HG03060 (cell line): Measurements from ENCODE around the gene LSP1.
"Not testable (repeated sequence)": the region's sequence is repeated elsewhere in the genome, so short reads cannot be mapped to it uniquely, and the experiment has no call there.

Experiments
- ATAC-seq: cut with Tn5 transposase; IDR thresholded peaks from one replicate; pipeline ENCODE4 v1.9.1; 2021; ENCODE audit warnings: low read depth, moderate number of reproducible peaks; ENCODE audit not compliant: unreplicated experiment

LSP1 gene

DNA sequence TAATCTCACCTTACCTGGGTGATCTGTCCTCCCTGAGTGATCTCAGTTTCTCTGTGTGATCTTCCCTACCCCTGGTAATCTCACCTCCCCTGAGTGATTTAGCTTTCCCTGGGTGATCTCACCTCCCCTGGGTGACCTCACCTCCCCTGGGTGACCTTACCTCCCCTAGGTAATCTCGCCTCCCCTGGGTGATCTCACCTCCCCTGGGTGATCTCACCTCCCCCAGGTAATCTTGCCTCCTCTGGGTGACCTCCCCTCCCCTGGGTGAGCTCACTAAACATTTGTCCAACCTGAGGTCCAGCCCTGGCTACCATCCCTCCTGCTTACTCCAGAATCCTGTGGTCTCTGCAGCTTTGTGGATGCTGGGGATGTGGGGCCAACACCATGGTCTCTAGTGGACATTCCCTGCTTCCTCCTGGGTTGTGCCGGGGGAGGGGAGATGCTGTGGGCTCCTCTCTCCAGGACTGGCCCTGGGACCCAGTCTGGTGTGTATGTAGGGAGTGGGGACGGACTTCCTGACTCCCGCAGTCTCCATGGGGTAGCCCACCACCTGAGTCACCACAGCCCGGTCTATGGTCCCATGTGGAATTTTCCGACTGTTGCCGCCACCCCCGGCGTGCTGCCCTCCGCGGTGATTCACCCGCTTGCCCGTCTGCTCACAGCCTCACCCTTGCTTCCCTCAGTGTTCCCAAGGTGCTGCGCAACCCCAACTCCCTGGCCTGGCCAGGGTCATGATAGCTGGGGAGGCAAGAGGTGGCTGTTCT is 9.9 kb downstream of the LSP1 start:
- no peak for ATAC-seq

DNA sequence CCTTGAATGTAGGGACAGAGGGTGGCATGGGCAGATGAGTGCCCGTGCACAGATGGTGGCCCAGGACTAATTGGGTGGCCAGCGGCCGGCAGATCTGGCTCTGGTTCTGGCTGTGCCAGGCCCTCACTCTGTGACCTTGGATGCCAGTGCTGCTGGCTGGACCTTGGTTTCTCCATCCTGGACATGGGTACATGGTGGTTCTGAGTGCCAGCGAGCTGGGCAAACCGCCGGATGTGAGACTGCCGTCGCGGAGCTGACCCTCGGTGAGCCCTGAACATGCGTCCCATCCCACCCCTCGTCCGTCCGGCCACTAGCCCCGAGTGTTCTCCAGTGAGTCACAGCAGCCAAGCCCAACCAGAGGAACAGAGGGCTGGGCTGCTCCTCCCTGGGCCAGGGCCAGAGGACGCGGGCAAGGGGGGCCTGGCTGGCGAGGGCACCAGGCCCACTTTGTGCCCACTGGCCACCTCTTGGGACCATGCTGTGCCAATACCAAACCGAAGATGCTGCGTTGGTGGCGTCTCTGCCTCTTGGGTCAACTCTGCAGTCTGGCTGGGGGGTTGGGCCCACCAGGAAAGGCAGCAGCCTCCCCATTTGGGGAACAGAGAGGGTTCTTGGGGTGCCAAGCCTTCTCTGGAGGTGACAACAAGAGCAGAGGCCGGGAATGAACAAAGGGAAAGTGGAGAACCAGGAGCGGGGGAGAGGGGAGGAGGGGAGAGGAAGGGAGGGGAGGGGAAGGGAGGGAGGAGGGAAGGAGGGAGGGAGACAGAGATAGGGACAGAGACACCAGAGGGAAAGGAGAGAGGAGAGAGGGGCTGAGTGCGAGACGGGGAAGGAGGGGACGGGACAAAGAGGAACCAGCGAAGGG is 10.7 kb downstream of the LSP1 start:
- ATAC-seq: no peak

DNA sequence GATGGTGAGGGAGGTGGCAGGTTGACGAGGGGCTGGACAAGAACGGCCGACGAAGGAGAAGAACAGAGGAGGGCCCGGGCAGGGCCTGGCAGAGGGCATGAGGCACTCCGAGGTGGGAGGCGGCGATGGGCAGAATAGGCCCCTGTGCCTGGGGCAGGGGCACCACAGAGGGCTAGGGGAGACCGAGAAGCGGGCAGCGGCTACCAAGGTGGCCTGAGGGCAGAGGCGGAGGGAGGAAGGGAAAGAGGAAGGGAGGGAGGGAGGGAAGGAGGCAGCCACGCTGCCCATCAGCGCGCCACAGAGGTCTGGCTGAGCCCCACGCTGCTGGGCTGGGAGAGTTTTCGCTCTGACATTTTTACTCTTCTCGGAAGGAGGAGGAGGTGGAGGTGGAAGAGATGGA is 11.3 kb downstream of the LSP1 start:
- ATAC-seq: no peak

DNA sequence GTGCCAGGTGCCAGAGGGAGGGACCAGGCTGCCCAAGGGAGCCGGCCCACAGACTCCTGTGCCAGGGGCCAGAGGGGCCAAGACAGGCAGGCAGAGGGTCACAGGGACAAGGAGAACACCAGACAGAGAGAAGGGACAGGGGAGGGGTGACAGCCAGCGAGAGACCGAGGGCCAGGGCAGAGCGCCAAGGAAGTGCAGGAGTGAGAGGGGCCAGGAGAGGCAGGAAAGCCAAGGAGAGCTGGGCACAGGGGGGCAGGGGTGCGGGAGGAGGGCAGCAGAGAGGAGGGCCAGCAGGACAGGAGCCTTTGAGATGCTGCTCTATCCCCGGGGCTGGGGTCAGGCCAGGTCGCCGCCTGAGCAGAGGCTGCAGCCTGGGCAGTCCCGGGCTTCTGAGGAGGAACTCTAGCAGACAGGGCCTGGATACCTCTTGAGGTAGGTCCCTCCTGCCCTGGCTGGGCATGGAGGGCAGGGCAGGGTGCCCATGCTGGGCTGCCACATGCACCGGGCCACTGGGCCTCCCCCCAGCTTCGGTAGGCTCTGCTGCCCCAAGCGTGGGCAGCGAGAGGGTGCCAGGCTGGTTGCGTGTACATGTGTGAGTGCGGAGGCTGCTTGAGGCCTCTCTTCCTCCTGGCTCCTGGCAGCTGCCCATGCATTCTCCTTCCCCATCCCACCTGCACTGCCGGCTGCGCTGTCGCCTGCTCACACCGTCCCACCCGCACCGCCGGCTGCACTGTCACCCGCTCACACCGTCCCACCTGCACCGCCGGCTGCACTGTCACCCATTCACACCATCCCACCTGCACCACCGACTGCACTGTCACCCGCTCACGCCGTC is 12.2 kb downstream of the LSP1 start:
- no peak for ATAC-seq

DNA sequence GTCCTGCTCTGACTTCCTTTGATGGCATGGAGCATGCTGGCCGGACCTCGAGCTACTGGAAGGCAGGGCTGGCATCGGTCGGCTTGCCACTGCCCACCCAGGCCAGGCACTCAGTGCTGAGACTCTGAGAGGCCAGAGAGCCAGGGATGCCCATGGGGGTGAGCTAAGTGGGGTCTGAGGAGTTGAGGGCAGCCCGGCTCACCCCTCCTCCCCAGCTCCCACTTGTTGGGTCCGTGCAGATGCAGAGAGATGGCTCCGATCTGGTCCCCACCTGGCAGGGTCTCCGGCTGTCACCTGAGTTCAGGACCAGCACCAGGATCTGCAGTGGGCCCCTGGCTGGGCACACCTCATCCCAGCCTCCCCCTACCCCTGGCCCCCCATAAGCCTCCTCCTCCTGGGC is 13.3 kb downstream of the LSP1 start:
- no peak for ATAC-seq

DNA sequence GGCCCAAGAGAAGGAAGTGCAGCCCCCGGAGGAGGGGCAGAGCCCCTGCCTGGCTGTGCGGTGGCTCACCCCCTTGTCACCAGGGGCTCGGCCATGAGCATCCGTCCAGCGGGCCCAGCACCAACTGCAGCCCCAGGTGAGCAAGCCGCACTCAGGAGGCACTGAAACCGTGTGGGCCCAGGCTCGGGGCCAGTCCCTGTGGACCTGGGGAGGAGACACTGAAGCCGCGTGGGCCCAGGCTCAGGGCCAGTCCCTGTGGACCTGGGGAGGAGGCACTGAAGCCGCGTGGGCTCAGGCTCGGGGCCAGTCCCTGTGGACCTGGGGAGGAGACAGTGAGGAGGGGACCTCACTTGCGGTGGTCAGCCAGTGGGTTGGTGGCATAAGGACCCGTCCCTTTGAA is 13.9 kb downstream of the LSP1 start:
- no peak for ATAC-seq

DNA sequence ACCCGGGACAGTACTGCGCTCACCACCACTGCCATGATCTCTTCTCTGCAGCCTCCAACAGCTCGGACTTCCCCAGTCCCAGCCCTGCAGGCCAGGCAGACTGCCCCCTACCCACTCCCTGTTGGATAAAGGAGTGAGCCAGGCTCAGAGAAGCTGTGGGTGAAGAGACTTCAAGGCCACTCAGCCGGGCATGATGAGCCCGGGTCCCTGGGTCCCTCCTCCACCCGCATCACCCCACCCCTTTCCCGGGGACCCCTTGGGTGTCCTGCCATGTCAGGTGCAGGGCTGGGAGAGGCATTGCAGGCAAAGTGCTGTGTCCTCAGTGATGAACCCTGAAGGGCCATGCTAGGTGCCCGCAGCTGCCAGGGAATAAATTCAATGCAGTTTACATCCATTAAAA is 14.5 kb downstream of the LSP1 start:
- no peak for ATAC-seq

DNA sequence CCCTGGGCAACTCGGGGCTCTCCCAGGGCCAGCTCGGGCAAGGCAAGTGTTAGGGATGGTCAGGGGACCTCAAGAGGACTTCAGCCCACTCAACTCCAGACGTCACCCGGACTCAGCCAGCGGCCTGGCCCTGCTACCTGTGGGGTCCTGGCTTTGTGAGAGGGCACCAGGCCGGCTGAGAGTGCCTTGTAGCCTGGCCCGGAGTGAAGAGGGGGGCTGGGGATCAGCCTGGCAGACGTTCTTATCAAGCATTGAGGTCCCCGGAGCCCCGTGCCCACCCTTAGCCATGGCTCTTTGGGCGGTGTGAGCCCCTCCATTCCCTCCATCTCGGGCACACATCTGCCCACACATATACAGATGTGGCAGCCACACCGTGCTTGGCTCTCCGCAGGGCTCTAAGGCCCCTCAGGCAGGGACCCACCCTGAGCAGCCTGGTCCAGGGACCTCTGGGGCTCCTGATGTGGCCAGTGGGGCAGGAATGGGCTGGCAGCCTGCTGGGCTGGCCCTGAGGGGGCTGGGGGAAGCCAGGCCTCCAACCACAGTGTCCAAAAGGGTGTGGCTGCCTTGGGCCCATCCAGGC is 15.3 kb downstream of the LSP1 start:
- ATAC-seq: no peak

DNA sequence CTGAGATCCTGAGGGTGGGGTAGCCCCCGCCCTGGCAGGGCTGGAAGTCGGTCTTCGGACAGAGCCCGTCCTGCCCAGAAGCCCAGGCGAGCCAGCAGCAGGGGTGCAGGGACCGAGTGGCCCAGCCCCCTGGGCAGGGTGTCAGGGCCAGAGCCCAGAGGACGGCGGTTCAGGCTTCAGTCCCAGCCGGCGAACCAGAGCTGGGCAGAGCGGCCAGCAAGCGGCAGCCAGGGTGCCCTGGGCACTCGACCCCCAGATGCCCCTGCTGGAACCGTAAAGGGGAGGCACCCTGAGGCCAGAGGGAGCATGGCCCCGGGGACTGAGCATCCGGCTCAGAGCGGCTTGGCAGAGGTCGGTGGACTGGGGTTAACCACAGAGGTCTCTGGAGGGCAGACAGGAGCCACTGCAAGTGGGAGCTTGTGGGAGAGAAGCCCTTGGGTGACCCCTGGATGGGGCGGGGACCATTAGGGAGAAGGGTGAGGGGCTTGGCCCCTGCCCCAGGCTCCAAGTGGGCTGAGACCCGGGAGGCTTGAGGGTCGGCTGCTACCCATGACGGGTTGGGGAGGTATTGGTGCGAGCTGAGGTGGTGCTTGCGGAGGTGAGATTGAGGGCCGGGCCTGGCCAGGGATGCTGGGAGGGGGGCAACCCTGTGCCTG is 15.9 kb downstream of the LSP1 start:
- ATAC-seq: no peak

DNA sequence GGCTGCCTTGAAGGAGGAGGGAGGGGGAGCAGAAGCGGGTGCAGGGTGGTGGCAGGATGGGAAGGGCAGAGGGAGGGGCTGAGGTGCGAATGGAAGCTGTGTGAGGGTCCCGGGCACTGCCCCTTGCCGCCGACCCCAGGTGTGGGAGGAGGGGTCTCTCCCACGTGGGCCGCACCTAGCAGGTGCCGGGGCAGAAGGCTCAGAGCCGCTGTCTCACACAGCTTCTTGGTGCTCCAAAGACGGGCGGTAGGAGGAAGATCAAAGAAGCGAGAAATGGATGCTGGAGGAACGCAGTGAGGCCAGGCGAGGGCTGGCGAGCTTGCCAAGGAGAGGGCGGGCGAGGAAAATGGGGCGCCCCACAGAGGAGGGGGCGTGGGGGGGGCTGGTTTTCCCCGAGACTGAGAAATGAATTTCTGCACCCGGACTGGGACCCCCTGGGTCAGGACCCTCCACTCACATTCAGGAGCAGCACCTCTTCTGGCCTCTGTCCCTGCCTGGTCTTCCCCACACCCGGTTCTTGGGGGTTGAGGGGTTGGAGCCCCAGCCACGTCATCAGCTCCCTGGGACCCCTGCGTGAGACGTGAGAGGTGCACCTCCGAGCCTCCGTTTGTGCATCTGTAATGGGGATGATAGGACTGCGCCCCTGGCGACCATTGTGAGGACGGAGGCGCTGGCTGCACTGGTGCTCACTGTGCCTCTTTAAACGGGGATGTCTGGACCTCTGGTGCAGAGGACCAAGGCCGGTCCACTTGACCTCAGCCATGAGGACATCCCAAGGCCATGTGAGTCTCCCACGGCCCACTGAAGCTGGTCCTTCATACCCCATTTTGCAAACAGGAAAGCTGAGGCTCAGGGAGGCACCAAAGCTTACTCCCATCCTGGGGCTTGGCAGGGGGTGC is 16.8 kb downstream of the LSP1 start:
- no peak for ATAC-seq

DNA sequence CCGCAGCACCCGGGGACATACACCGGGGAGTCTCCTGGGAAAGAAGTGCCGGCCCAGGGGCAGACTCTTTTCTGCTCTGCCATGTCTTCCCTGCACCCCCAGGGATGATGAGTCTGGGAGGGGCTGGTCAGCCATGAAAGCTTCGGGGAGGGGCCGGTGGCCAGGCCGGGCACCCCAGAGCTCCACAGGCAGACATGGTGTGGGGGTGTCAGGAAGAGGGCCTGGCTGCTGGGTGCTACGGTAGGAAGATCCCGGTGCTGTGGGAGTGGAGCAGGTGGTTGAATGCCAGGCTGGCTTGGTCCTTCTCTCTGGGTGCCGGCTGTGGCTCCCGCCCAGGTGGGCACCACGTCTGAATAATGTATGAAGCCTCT is 17.4 kb downstream of the LSP1 start:
- ATAC-seq: no peak

DNA sequence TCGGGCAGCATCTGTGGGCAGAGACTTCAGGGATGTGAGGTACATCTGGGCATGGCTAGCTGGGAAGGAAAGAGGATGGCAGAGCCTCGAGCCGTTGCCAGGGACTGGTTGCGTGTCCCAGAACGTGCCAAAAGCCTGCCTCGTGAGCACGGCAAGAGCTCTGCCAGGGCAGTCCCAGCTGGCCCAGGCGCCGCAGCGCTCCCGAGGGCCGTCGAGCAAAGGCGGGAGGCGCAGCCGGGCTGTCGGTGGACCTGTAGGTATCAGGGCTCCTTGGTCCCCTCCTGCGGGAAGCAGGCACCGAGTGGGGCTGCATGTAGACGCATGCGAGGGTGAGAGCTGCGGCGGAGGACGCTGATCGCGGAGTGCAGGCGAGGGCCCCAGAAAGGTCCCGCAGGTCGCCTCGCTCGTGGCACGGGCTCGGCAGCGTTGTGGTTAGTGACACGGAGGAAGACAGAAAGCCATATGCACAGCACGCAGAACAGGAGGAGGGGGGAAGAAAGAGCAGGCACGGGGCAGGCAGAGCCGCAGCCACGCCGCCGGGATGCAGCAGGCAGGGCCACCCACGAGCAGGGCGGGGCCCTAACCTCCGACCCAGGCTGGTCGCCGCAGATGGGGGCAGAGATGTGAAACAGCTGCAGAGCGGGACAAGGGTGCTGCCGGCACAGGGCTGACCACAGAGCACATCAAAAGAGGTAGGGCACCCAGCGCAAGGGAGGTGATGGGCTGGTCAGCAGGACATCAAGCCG is 18.0 kb downstream of the LSP1 start:
- no peak for ATAC-seq

DNA sequence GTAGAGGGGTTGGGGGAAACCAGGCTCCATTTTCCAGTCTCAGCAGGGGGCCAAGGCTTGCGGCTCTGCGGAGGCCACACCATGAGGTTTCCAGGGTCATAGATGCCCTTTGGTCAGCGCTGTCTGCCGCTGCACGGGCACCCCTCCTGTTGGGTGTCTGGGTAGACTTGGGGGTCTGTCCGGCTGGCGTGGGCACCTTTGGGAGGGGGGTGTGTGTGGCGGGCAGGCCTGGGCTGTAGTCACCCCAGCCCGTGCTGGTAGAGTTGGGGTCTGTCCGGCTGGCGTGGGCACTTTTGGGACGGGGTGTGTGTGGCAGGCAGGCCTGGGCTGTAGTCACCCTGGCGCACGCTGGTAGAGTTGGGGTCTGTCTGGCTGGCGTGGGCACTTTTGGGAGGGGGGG is 18.6 kb downstream of the LSP1 start:
- no peak for ATAC-seq

DNA sequence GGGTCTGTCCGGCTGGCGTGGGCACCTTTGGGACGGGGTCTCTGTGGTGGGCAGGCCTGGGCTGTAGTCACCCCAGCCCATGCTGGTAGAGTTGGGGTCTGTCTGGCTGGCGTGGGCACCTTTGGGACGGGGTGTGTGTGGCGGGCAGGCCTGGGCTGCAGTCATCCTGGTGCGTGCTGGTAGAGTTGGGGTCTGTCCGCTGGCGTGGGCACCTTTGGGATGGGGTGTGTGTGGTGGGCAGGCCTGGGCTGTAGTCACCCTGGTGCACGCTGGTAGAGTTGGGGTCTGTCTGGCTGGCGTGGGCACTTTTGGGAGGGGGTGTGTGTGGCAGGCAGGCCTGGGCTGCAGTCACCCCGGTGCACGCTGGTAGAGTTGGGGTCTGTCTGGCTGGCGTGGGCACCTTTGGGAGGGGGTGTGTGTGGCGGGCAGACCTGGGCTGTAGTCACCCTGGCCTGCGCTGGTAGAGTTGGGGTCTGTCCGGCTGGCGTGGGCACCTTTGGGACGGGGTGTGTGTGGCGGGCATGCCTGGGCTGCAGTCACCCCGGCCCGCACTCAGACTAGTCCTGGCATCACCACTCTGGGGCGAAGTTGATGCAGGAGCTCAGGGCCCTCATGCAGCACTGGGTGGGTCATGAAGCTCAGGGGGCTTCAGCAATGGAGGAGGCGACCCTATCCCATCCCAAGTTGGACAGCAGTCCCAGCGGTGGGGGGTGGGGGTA is 19.5 kb downstream of the LSP1 start:
- ATAC-seq: no peak

DNA sequence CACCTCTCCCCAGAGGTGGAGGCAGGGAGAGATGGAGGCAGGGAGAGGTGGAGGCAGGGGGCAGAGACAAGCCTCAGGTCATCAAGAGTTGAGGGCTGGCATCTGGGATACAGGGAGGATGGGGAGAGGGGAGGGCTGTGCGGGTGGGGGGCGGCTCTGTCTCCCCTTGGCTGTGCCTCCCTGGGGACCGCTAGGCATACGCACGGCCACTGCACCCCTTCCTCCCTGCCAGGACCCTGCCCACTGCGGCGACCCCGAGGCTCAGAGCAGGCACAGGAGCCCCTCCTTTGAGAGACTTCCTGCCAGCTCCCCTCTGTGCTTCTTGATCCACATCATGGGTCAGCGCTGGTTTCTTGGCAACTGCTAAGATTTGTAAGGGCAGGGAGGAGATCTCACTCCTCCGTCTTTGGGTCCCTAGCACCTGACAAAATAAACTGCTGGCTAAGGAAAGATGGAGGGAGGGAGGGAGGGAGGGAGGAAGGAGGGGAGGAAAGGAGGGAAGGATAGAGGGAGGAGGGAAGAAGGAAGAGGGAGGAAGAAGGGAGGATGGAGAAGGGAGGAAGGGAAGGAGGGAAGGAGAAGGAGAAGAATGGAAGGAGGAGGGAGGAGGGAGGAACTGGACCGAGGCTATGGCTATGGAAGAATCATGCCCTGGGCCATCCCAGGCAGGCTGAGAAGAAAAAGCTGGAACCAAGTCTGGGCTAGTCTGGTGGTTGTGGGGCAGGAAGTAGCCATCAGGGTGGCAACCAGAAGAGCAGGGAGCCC is 20.3 kb downstream of the LSP1 start:
- no peak for ATAC-seq

DNA sequence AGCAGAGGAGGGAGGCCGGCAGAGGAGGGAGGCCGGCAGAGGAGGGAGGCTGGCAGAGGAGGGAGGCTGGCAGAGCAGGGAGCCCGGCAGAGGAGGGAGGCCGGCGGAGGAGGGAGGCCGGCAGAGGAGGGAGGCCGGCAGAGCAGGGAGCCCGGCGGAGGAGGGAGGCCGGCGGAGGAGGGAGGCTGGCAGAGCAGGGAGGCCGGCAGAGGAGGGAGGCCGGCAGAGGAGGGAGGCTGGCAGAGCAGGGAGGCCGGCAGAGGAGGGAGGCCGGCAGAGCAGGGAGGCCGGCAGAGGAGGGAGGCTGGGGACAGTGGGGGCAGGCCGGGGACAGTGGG is 20.9 kb downstream of the LSP1 start:
- not testable (repeated sequence) for ATAC-seq

DNA sequence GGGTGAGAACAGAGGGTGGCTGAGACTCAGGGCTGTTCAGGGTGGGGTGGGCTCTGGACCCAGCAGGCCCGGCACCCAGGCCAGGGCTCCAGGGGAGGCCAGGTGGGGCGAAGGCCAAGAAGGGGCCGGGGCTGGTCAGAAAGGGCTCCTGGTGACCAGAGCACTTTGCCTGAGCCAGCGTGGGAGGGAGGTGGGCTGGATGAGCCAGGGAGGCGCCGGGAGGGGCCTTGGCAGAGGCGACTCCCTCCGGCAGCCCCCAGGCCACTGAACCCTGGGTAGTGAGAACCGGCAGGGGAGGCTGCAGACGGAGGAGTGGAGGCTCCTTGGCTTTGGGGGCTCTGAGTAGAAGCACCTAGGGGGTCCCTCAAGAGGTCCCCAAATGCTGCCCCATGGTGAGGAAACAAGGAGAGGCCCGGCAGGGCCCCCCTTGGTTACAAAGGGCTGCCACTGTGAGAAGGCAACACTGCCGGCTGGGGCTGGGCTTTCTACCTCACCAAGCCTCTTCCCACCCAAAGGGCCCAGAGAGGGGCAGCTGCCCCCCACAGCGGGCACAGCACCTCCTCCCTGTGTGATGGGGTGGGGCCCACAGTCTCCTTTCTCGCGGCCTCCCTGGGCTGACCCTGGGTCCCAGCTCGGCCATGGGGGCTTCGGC is 21.7 kb downstream of the LSP1 start:
- not testable (repeated sequence) for ATAC-seq
